Frontal cortex (tissue), 4 donors: ENCODE results near the gene ACAN. TPM values are rescaled to one million over a fixed set of nuclear protein-coding genes. Genes with fewer than 3 reads are reported as not detected.

Experiments used
- DNase-seq, 2 donors: peaks; one replicate each; pipeline ENCODE4 v3.0.0; 2012; ENCODE audit warnings: low spot score in 2 of 2
- FAIRE-seq: peaks from 2 replicates; lab custom pipeline; 2012; peaks lifted over from hg19 to GRCh38; lab: Jason Lieb, UNC
- total RNA-seq: library from RNA; depleted of rRNA; stranded (reverse); fragments of >200 nt; gene quantifications from one replicate; pipeline ENCODE4 v1.2.3, GENCODE V29; 2014
- donor health status: control.
- donor health status: control.
- donor health status: control.

Gene ACAN
- total RNA-seq, 1 donor from 2014 or later: 0.41 TPM

- DNase-seq: no peak
- no peak for FAIRE-seq
These were observed 3.2 kb upstream of the ACAN start for GRCh38 chr15:88800026-88800425.

- DNase-seq (no peak), FAIRE-seq (no peak)
These were observed 2.5 kb upstream of the ACAN start for GRCh38 chr15:88800738-88801137.

GRCh38 chr15:88802250-88802990, 816 bp upstream of the ACAN start:
- FAIRE-seq (no peak), DNase-seq (peak in 1 of 2 donors; percentile 23)

GRCh38 chr15:88802991-88803240, 320 bp upstream of the ACAN start:
- no peak for DNase-seq
- no peak for FAIRE-seq

GRCh38 chr15:88803920-88804247, 648 bp downstream of the ACAN start:
- FAIRE-seq (no peak), DNase-seq (no peak)

GRCh38 chr15:88804257-88804656, 1.0 kb downstream of the ACAN start:
- no peak for DNase-seq

GRCh38 chr15:88805031-88805780, 2.0 kb downstream of the ACAN start:
- FAIRE-seq (no peak), DNase-seq (no peak)

More at GRCh38 chr15:88804257-88804656, 1.0 kb downstream of the ACAN start:
- FAIRE-seq: no peak

- FAIRE-seq: no peak
These were observed 7.2 kb downstream of the ACAN start for GRCh38 chr15:88810446-88810845.

GRCh38 chr15:88812133-88812532, 8.9 kb downstream of the ACAN start:
- DNase-seq (no peak), FAIRE-seq (no peak)

More at GRCh38 chr15:88810446-88810845, 7.2 kb downstream of the ACAN start:
- DNase-seq: no peak

- FAIRE-seq: no peak
- no peak for DNase-seq
These were observed 10.7 kb downstream of the ACAN start for GRCh38 chr15:88813960-88814359.

- DNase-seq (no peak), FAIRE-seq (no peak)
These were observed 11.2 kb downstream of the ACAN start for GRCh38 chr15:88814393-88814792.

GRCh38 chr15:88818920-88819319, 15.7 kb downstream of the ACAN start:
- FAIRE-seq: no peak
- DNase-seq: no peak

- no peak for DNase-seq
- FAIRE-seq: no peak
These were observed 18.8 kb downstream of the ACAN start for GRCh38 chr15:88821993-88822392.

GRCh38 chr15:88828791-88829190, 25.6 kb downstream of the ACAN start:
- DNase-seq: no peak

GRCh38 chr15:88830016-88830415, 26.8 kb downstream of the ACAN start:
- FAIRE-seq (no peak), DNase-seq (no peak)

More at GRCh38 chr15:88828791-88829190, 25.6 kb downstream of the ACAN start:
- FAIRE-seq: no peak

GRCh38 chr15:88832820-88833730, 29.8 kb downstream of the ACAN start:
- DNase-seq: no peak
- FAIRE-seq: no peak

- FAIRE-seq (no peak), DNase-seq (no peak)
These were observed 30.5 kb downstream of the ACAN start for GRCh38 chr15:88833731-88834100.

GRCh38 chr15:88834211-88834812, 31.1 kb downstream of the ACAN start:
- FAIRE-seq: no peak
- peak in 1 of 2 donors; percentile 52 for DNase-seq

- FAIRE-seq: no peak
These were observed 31.9 kb downstream of the ACAN start for GRCh38 chr15:88835119-88835518.

GRCh38 chr15:88835646-88836045, 32.4 kb downstream of the ACAN start:
- no peak for DNase-seq
- FAIRE-seq: no peak

More at GRCh38 chr15:88835119-88835518, 31.9 kb downstream of the ACAN start:
- DNase-seq: no peak
